HepG2 (cell line): ENCODE data around the gene TMEM270. TPM values are rescaled to one million over a fixed set of nuclear protein-coding genes. Genes with fewer than 3 reads are reported as not detected.
A peak's percentile ranks its signal among the peaks of the same experiment; 100 is the strongest.

Source experiments
- ATAC-seq: fragments of 200-7000 bp; cut with Tn5 transposase; 3 replicates; pipeline ENCODE4 v1.9.1; 2020; ENCODE audit warnings: mild to moderate bottlenecking, moderate library complexity
- BruUV-seq: library from RNA; stranded (reverse); fragments of 400-500 nt; replicated peaks from 2 replicates; lab custom pipeline; 2021; lab: Mats Ljungman, UMichigan
- CTCF ChIA-PET: fragments of 300-600 bp; formaldehyde crosslinking; extraction: SDS; loops from one replicate; lab custom pipeline; 2021; ENCODE audit warnings: low total read pairs, inconsistent platforms, low intra/inter-chr PET ratio; lab: Yijun Ruan, JAX
- POLR2A ChIA-PET: fragments of 350-600 bp; sonication (Branson Sonifier 250); formaldehyde crosslinking; loops from one replicate; lab custom pipeline; 2020; ENCODE audit warnings: antibody characterized with exemption, inconsistent platforms; lab: Yijun Ruan, JAX
- DNase-seq: peaks from one replicate; pipeline ENCODE4 v3.0.0-alpha.2; 2015; ENCODE audit warnings: low spot score
- FAIRE-seq: peaks from 3 replicates; lab custom pipeline; 2011; peaks lifted over from hg19 to GRCh38; lab: Jason Lieb, UNC
- H2AFZ ChIP-seq: one replicate; pipeline ENCODE4 v1.6.1; 2011; ENCODE audit warnings: low read length, inconsistent platforms
- H3K27ac ChIP-seq: fragments of 300-600 bp; 3 replicates; pipeline ENCODE4 v1.8.0; 2011; ENCODE audit warnings: mixed run types, mild to moderate bottlenecking, mixed read lengths, low read length, inconsistent platforms; ENCODE audit not compliant: insufficient read depth; ENCODE audit errors: extremely low read length
- H3K27me3 ChIP-seq, 2 experiments: fragments of 200-600 bp in 1 of 2; 2 replicates in 1 of 2; 3 replicates in 1 of 2; pipeline versions ENCODE4 v1.6.0 to v1.8.0; 2011; ENCODE audit warnings: low read length in 2 of 2, mild to moderate bottlenecking in 2 of 2, moderate library complexity in 2 of 2, inconsistent platforms in 1 of 2; ENCODE audit not compliant: insufficient read depth in 2 of 2, control insufficient read depth in 1 of 2
- H3K36me3 ChIP-seq, 2 experiments: fragments of 200-600 bp in 1 of 2; replicated peaks in 1 of 2; 2 replicates in 1 of 2; 3 replicates in 1 of 2; pipeline versions ENCODE4 v1.5.1 to v1.8.0; 2011; ENCODE audit warnings: low read length in 2 of 2, inconsistent platforms in 1 of 2; ENCODE audit not compliant: insufficient read depth in 2 of 2, control insufficient read depth in 1 of 2
- H3K4me1 ChIP-seq: 2 replicates; pipeline ENCODE4 v1.5.1; 2012; ENCODE audit warnings: low read length, inconsistent platforms; ENCODE audit not compliant: insufficient read depth
- H3K4me2 ChIP-seq: 2 replicates; pipeline ENCODE4 v1.6.0; 2011; ENCODE audit warnings: low read depth, low read length, inconsistent platforms
- H3K4me3 ChIP-seq, 3 experiments: fragments of 200-600 bp in 1 of 3; sonication (generic), shearing (Covaris generic) in 1 of 3; replicated peaks in 1 of 3; 2 replicates each; pipeline ENCODE4 v1.5.1; 2011 to 2016; ENCODE audit warnings: low read length in 3 of 3, inconsistent platforms in 2 of 3, low read depth in 2 of 3, mild to moderate bottlenecking in 2 of 3, control low read depth in 1 of 3, mixed read lengths in 1 of 3; ENCODE audit not compliant: insufficient read depth in 1 of 3
- H3K79me2 ChIP-seq: one replicate; pipeline ENCODE4 v1.6.1; 2011; ENCODE audit warnings: low read length, inconsistent platforms; ENCODE audit not compliant: insufficient read depth
- H3K9ac ChIP-seq: 2 replicates; pipeline ENCODE4 v1.6.0; 2011; ENCODE audit warnings: mild to moderate bottlenecking, low read depth, low read length, inconsistent platforms; ENCODE audit not compliant: insufficient read depth
- H3K9me3 ChIP-seq: 2 replicates; pipeline ENCODE4 v1.5.1; 2012; ENCODE audit warnings: mild to moderate bottlenecking, low read length
- H4K20me1 ChIP-seq: 2 replicates; pipeline ENCODE4 v1.6.0; 2011; ENCODE audit warnings: inconsistent platforms, mild to moderate bottlenecking, low read length, moderate library complexity; ENCODE audit not compliant: insufficient read depth
- BCL6 ChIP-seq: IDR thresholded peaks from 2 replicates; pipeline ENCODE4 v1.6.1; 2016; ENCODE audit warnings: missing genetic modification reagents, missing compliant biosample characterization
- CHD4 ChIP-seq: fragments of 200-600 bp; sonication (generic); IDR thresholded peaks from 2 replicates; pipeline ENCODE4 v1.7.0; 2017; ENCODE audit warnings: mild to moderate bottlenecking, low read length, borderline replicate concordance
- CTCF ChIP-seq: sonication (generic); formaldehyde crosslinking; IDR thresholded peaks from 2 replicates; pipeline ENCODE4 v1.5.0; 2020; ENCODE audit warnings: mild to moderate bottlenecking, missing genetic modification reagents, moderate library complexity
- EED ChIP-seq: sonication (generic); formaldehyde crosslinking; IDR thresholded peaks from 2 replicates; pipeline ENCODE4 v1.5.0; 2020; ENCODE audit warnings: mild to moderate bottlenecking, missing genetic modification reagents
- FOXP1 ChIP-seq, 2 experiments: fragments of 450-650 bp in 1 of 2; IDR thresholded peaks; 2 replicates each; pipeline ENCODE4 v1.6.1; 2017 to 2018; ENCODE audit warnings: antibody characterized with exemption in 1 of 2
- GMEB2 ChIP-seq: IDR thresholded peaks from 2 replicates; pipeline ENCODE4 v1.6.1; 2016; ENCODE audit warnings: missing biosample characterization, missing genetic modification reagents, low read depth
- HDAC1 ChIP-seq: sonication (generic); formaldehyde crosslinking; IDR thresholded peaks from 2 replicates; pipeline ENCODE4 v1.5.1; 2020; ENCODE audit warnings: mild to moderate bottlenecking, missing genetic modification reagents
- HDAC2 ChIP-seq: sonication (generic); formaldehyde crosslinking; IDR thresholded peaks from 2 replicates; pipeline ENCODE4 v1.4.0; 2020; ENCODE audit warnings: missing genetic modification reagents
- HNF4A ChIP-seq: sonication (generic); formaldehyde crosslinking; IDR thresholded peaks from 2 replicates; pipeline ENCODE4 v1.4.0; 2020; ENCODE audit warnings: missing genetic modification reagents
- HNRNPUL1 ChIP-seq: fragments of 200-400 bp; formaldehyde crosslinking; IDR thresholded peaks from 2 replicates; pipeline ENCODE4 v1.6.1; 2017; ENCODE audit warnings: low read depth, mild to moderate bottlenecking, low read length, moderate library complexity
- KDM1A ChIP-seq: IDR thresholded peaks from 2 replicates; pipeline ENCODE4 v1.6.1; 2016; ENCODE audit warnings: missing compliant biosample characterization
- MTA1 ChIP-seq: sonication (generic); formaldehyde crosslinking; IDR thresholded peaks from 2 replicates; pipeline ENCODE4 v1.4.0; 2020; ENCODE audit warnings: missing genetic modification reagents, mild to moderate bottlenecking, borderline replicate concordance
- NCOR1 ChIP-seq: fragments of 200-600 bp; sonication (generic); IDR thresholded peaks from 2 replicates; pipeline ENCODE4 v1.7.0; 2017; ENCODE audit warnings: antibody characterized with exemption, low read length, borderline replicate concordance
- NR2F1 ChIP-seq, 2 experiments: fragments of 450-650 bp in 1 of 2; formaldehyde crosslinking in 1 of 2; IDR thresholded peaks; 2 replicates each; pipeline versions ENCODE4 v1.5.0 to v1.6.1; 2016 to 2020; ENCODE audit warnings: mild to moderate bottlenecking in 1 of 2, missing compliant biosample characterization in 1 of 2, missing genetic modification reagents in 1 of 2, moderate library complexity in 1 of 2
- NR2F6 ChIP-seq, 2 experiments: IDR thresholded peaks; 2 replicates each; pipeline ENCODE4 v1.6.1; 2016; ENCODE audit warnings: antibody characterized with exemption in 1 of 2, mild to moderate bottlenecking in 1 of 2
- RBAK ChIP-seq: sonication (generic); formaldehyde crosslinking; IDR thresholded peaks from 2 replicates; pipeline ENCODE4 v1.5.1; 2020; ENCODE audit warnings: mild to moderate bottlenecking, missing genetic modification reagents
- RCOR2 ChIP-seq: IDR thresholded peaks from 2 replicates; pipeline ENCODE4 v1.6.1; 2016; ENCODE audit warnings: missing biosample characterization, missing genetic modification reagents
- STAT6 ChIP-seq: sonication (generic); formaldehyde crosslinking; IDR thresholded peaks from 2 replicates; pipeline ENCODE4 v1.4.0; 2020; ENCODE audit warnings: missing genetic modification reagents, mild to moderate bottlenecking, borderline replicate concordance
- ZNF3 ChIP-seq: IDR thresholded peaks from 2 replicates; pipeline ENCODE4 v1.7.0; 2017; ENCODE audit warnings: inconsistent platforms
- WGBS: methylation state at CpG from one replicate; pipeline ENCODE4 v1.1.6; 2017; ENCODE audit warnings: low lambda C conversion rate; 5-methylcytosine and 5-hydroxymethylcytosine counted together
- in situ Hi-C: cut with HindIII; loops from 2 replicates; pipeline ENCODE4 v1.10.0; 2017; ENCODE audit warnings: low pct_unique_long_range_greater_than_20kb; ENCODE audit not compliant: extremely low pct_ligation_motif_present
- intact Hi-C: fragments of 100-400 bp; cut with micrococcal nuclease; formaldehyde crosslinking; loops from one replicate; pipeline ENCODE4 v1.10.0; 2022; ENCODE audit not compliant: unreplicated experiment
- polyA plus RNA-seq, 8 experiments: library from polyadenylated mRNA; depleted of rRNA in 3 of 8; stranded (reverse) in 7 of 8; unstranded in 1 of 8; fragments of >200 nt; fragmentation: Illumina TruSeq in 4 of 8; extraction: Trizol in 4 of 8; gene quantifications; 2 replicates each; pipeline versions ENCODE4 v1.2.1 to v1.2.3, GENCODE V29; 2011 to 2016; ENCODE audit warnings: low read depth in 4 of 8, missing spikeins in 1 of 8, mixed read lengths in 1 of 8; ENCODE audit not compliant: insufficient read depth in 1 of 8
- total RNA-seq, 5 experiments: library from RNA; depleted of rRNA; stranded (reverse); fragments of >200 nt; fragmentation: Illumina TruSeq; extraction: Trizol; gene quantifications; 2 replicates each; pipeline ENCODE4 v1.2.3, GENCODE V29; 2016; ENCODE audit warnings: low read depth in 1 of 5

The TMEM270 gene
- total and polyA plus RNA-seq, 2 of the 13 experiments (the other 11 are each of a cell fraction or from before 2014, with no cell fraction given), result not detected

- FAIRE-seq (no peak), DNase-seq (no peak), ATAC-seq (no peak)
- H3K27me3 ChIP-seq, result no peaks in the 10 kb centered on the region
- peaks cover 49% of the 10 kb centered on the region for H3K4me1 ChIP-seq
- H2AFZ ChIP-seq, result no peak overlapping the region
- ChIA-PET CTCF (no interaction called here), POLR2A (no interaction called here)
- 17% methylated on average over 7 of the region's 7 CpGs for WGBS
- intact Hi-C loops (no loop called here), in situ Hi-C loops (no loop called here)
- H3K4me2 ChIP-seq, result peak overlapping the region; percentile 16; the same call in 1 of the 2 replicates
- H3K9ac ChIP-seq, result no peak overlapping the region
- no peak overlapping the region for H3K27ac ChIP-seq
- no TSS peak for BruUV-seq
- H4K20me1 ChIP-seq, result no peaks in the 10 kb centered on the region
- no peaks in the 10 kb centered on the region for H3K36me3 ChIP-seq
- no peaks in the 10 kb centered on the region for H3K9me3 ChIP-seq
- H3K4me3 ChIP-seq, result no peak overlapping the region
- H3K79me2 ChIP-seq, result no peaks in the 10 kb centered on the region
- TF ChIP-seq KDM1A, result peak; percentile 97
- TF ChIP-seq NCOR1, result peak; percentile 37; the same call in 1 of the 2 replicates
- no peak for TF ChIP-seq ZNF3 (CRISPR knock-in tag)
- peak; percentile 53; the same call in 1 of the 2 replicates for TF ChIP-seq CHD4
- TF ChIP-seq MTA1 (CRISPR knock-in tag), result no peak
- peak; percentile 51 to 63; a peak in 2 of 4 replicates for TF ChIP-seq NR2F1 (CRISPR knock-in tag; IDR thresholded peaks at IDR 0.05)
- no peak for TF ChIP-seq GMEB2 (CRISPR knock-in tag)
- TF ChIP-seq HDAC2 (CRISPR knock-in tag), result peak; percentile 42; the same call in 1 of the 2 replicates
- peak; percentile 56; the same call in 1 of the 2 replicates for TF ChIP-seq RCOR2
- TF ChIP-seq HNRNPUL1, result no peak
- TF ChIP-seq HDAC1 (CRISPR knock-in tag), result peak; percentile 49; the same call in 1 of the 2 replicates
- TF ChIP-seq RBAK (CRISPR knock-in tag), result no peak
- peak; percentile 61 for TF ChIP-seq NR2F6 (IDR thresholded peaks at IDR 0.05)
- TF ChIP-seq NR2F6 (CRISPR knock-in tag; IDR thresholded peaks at IDR 0.05), result peak; percentile 56; the same call in 1 of the 2 replicates
- TF ChIP-seq HNF4A (CRISPR knock-in tag), result peak; percentile 72
- no peak for TF ChIP-seq STAT6 (CRISPR knock-in tag)
- no peak for TF ChIP-seq CTCF (CRISPR knock-in tag)
- no peak for TF ChIP-seq FOXP1 (IDR thresholded peaks at IDR 0.05)
- TF ChIP-seq FOXP1 (CRISPR knock-in tag; IDR thresholded peaks at IDR 0.05), result 0 out of 2 replicates have a peak, but pooled peaks have one; percentile 17
- no peak for TF ChIP-seq EED
- TF ChIP-seq BCL6, result 0 out of 2 replicates have a peak, but pooled peaks have one; percentile 7
Observed at GRCh38 chr7:73839290-73839689, 21.7 kb upstream of the TMEM270 start.
